GM21737 (cell line): ENCODE measurements around the gene LRRC42.
"Not testable (repeated sequence)": the region's sequence is repeated elsewhere in the genome, so short reads cannot be mapped to it uniquely, and the experiment has no call there.

Experiments used
- ATAC-seq: cut with Tn5 transposase; IDR thresholded peaks from one replicate; pipeline ENCODE4 v1.9.1; 2021; ENCODE audit warnings: mild to moderate bottlenecking, moderate library complexity; ENCODE audit not compliant: unreplicated experiment

LRRC42 gene

GRCh38 chr1:54003249-54003646 is 57.1 kb downstream of the LRRC42 start:
- no peak for ATAC-seq

GRCh38 chr1:54003750-54004480 is 57.8 kb downstream of the LRRC42 start:
- not testable (repeated sequence) for ATAC-seq

GRCh38 chr1:54004481-54005049 is 58.4 kb downstream of the LRRC42 start:
- no peak for ATAC-seq

GRCh38 chr1:54006508-54006907 is 60.4 kb downstream of the LRRC42 start:
- ATAC-seq, result no peak

GRCh38 chr1:54007613-54008012 is 61.5 kb downstream of the LRRC42 start:
- ATAC-seq, result no peak

- no peak for ATAC-seq
Measured at GRCh38 chr1:54008876-54009275, 62.7 kb downstream of the LRRC42 start.

- no peak for ATAC-seq
Measured at GRCh38 chr1:54009406-54009805, 63.3 kb downstream of the LRRC42 start.

- ATAC-seq, result no peak
Measured at GRCh38 chr1:54010415-54011117, 64.4 kb downstream of the LRRC42 start.

GRCh38 chr1:54011316-54012007 is 65.3 kb downstream of the LRRC42 start:
- no peak for ATAC-seq

- ATAC-seq, result no peak
Measured at GRCh38 chr1:54012008-54012325, 65.8 kb downstream of the LRRC42 start.

GRCh38 chr1:54012863-54013262 is 66.7 kb downstream of the LRRC42 start:
- ATAC-seq, result no peak

- ATAC-seq, result no peak
Measured at GRCh38 chr1:54013393-54014008, 67.4 kb downstream of the LRRC42 start.

GRCh38 chr1:54014009-54014629 is 68.0 kb downstream of the LRRC42 start:
- no peak for ATAC-seq

- no peak for ATAC-seq
Measured at GRCh38 chr1:54016343-54017282, 70.5 kb downstream of the LRRC42 start.
